GM23338 (cell line): ENCODE results near the gene CDC14B. TPM values are rescaled to one million over a fixed set of nuclear protein-coding genes. Genes with fewer than 3 reads are reported as not detected.

Experiments
- ATAC-seq: fragments of 200-7000 bp; cut with Tn5 transposase; 3 replicates; pipeline ENCODE4 v1.9.1; 2020
- DNase-seq: peaks from one replicate; pipeline ENCODE4 v3.0.0-alpha.2; 2015; ENCODE audit warnings: low spot score
- H2AFZ ChIP-seq: fragments of 200-600 bp; sonication (generic); 2 replicates; pipeline ENCODE4 v1.8.0; 2016; ENCODE audit warnings: antibody characterized with exemption, mild to moderate bottlenecking, moderate library complexity
- H3F3A ChIP-seq: fragments of 200-600 bp; sonication (generic); replicated peaks from 2 replicates; pipeline ENCODE4 v1.8.0; 2017; ENCODE audit warnings: antibody characterized with exemption, mixed run types, low read depth
- H3K27ac ChIP-seq: fragments of 200-600 bp; sonication (generic); 2 replicates; pipeline ENCODE4 v1.6.1; 2016; ENCODE audit warnings: low read depth
- H3K27me3 ChIP-seq: fragments of 200-600 bp; sonication (generic); 2 replicates; pipeline ENCODE4 v1.8.0; 2016; ENCODE audit warnings: mild to moderate bottlenecking, mixed run types, moderate library complexity; ENCODE audit not compliant: insufficient read depth
- H3K36me3 ChIP-seq: fragments of 200-600 bp; sonication (generic); 2 replicates; pipeline ENCODE4 v1.8.0; 2016; ENCODE audit warnings: mild to moderate bottlenecking; ENCODE audit not compliant: insufficient read depth
- H3K4me1 ChIP-seq: fragments of 200-600 bp; sonication (generic); 2 replicates; pipeline ENCODE4 v1.8.0; 2016; ENCODE audit warnings: mild to moderate bottlenecking, moderate library complexity; ENCODE audit not compliant: insufficient read depth
- H3K4me2 ChIP-seq: fragments of 200-600 bp; sonication (generic); 2 replicates; pipeline ENCODE4 v1.7.1; 2017; ENCODE audit warnings: mixed run types
- H3K4me3 ChIP-seq: fragments of 200-600 bp; sonication (generic); 2 replicates; pipeline ENCODE4 v1.6.1; 2016; ENCODE audit warnings: mixed run types
- H3K79me2 ChIP-seq: fragments of 200-600 bp; sonication (generic); replicated peaks from 2 replicates; pipeline ENCODE4 v1.8.0; 2017; ENCODE audit warnings: mild to moderate bottlenecking; ENCODE audit not compliant: insufficient read depth
- H3K9me2 ChIP-seq: fragments of 200-600 bp; sonication (generic); 2 replicates; pipeline ENCODE4 v1.8.0; 2017; ENCODE audit not compliant: insufficient read depth
- H4K20me1 ChIP-seq: fragments of 200-600 bp; sonication (generic); replicated peaks from 2 replicates; pipeline ENCODE4 v1.8.0; 2017; ENCODE audit warnings: mild to moderate bottlenecking; ENCODE audit not compliant: insufficient read depth
- H3K27ac Mint-ChIP-seq: 2 replicates; pipeline ENCODE4 v1.8.0; 2020; ENCODE audit warnings: inconsistent platforms, mild to moderate bottlenecking, moderate library complexity, mixed read lengths
- H3K27me3 Mint-ChIP-seq: 3 replicates; pipeline ENCODE4 v1.8.0; 2022; ENCODE audit warnings: low read depth, mild to moderate bottlenecking, moderate library complexity, mixed read lengths, inconsistent platforms; ENCODE audit not compliant: insufficient read depth, poor library complexity
- H3K36me3 Mint-ChIP-seq: 3 replicates; pipeline ENCODE4 v1.8.0; 2021; ENCODE audit warnings: low read depth, mild to moderate bottlenecking, inconsistent platforms, moderate library complexity, mixed read lengths
- H3K4me1 Mint-ChIP-seq: 3 replicates; pipeline ENCODE4 v1.8.0; 2020; ENCODE audit warnings: mild to moderate bottlenecking, inconsistent platforms, mixed read lengths
- H3K4me3 Mint-ChIP-seq: 3 replicates; pipeline ENCODE4 v1.8.0; 2021; ENCODE audit warnings: moderate library complexity, mild to moderate bottlenecking, inconsistent platforms, mixed read lengths
- H3K9me3 Mint-ChIP-seq: 3 replicates; pipeline ENCODE4 v1.8.0; 2020; ENCODE audit warnings: moderate library complexity, mild to moderate bottlenecking, inconsistent platforms, mixed read lengths
- CREB1 ChIP-seq: fragments of 250-450 bp; sonication (Bioruptor Pico); IDR thresholded peaks from 2 replicates; pipeline ENCODE4 v1.5.0; 2020; ENCODE audit warnings: low read depth, mild to moderate bottlenecking, moderate library complexity
- EZH2 ChIP-seq: fragments of 200-600 bp; sonication (generic); IDR thresholded peaks from one replicate; pipeline ENCODE4 v1.8.0; 2017; ENCODE audit warnings: antibody characterized with exemption, mild to moderate bottlenecking, low read depth; ENCODE audit not compliant: unreplicated experiment
- EZH2phosphoT487 ChIP-seq: fragments of 200-600 bp; sonication (generic); IDR thresholded peaks from one replicate; pipeline ENCODE4 v1.8.1; 2018; ENCODE audit warnings: antibody characterized with exemption; ENCODE audit not compliant: unreplicated experiment
- JUNB ChIP-seq: IDR thresholded peaks from one replicate; pipeline ENCODE4 v1.6.1; 2016; ENCODE audit warnings: antibody characterized with exemption; ENCODE audit not compliant: unreplicated experiment
- NANOG ChIP-seq: IDR thresholded peaks from 2 replicates; pipeline ENCODE4 v1.6.1; 2016; ENCODE audit warnings: antibody characterized with exemption, borderline replicate concordance
- POLR2AphosphoS5 ChIP-seq: IDR thresholded peaks from 2 replicates; pipeline ENCODE4 v1.6.1; 2016; ENCODE audit warnings: antibody characterized with exemption, low read depth
- ZNF331 ChIP-seq: fragments of 250-450 bp; sonication (Bioruptor Pico); IDR thresholded peaks from 2 replicates; pipeline ENCODE4 v1.5.0; 2020; ENCODE audit warnings: low read depth, mild to moderate bottlenecking, moderate library complexity
- polyA plus RNA-seq: library from polyadenylated mRNA; unstranded; fragments of >200 nt; fragmentation: Nextera tagmentation; extraction: Ambion mirVana; gene quantifications from 2 replicates; pipeline ENCODE4 v1.2.1, GENCODE V29; 2016
- total RNA-seq: library from RNA; depleted of rRNA; stranded (reverse); fragments of >200 nt; shearing (Covaris generic); gene quantifications from 2 replicates; pipeline ENCODE4 v1.2.3, GENCODE V29; 2014
- TF ChIP-seq, protein P1 (sequence below), 2 experiments: fragments of 200-600 bp in 1 of 2; sonication (generic) in 1 of 2; conservative IDR thresholded peaks; 2 replicates each; pipeline versions ENCODE4 v1.5.1 to v1.6.1; 2016 to 2017; ENCODE audit warnings: antibody characterized with exemption in 2 of 2, low read depth in 2 of 2, mild to moderate bottlenecking in 2 of 2, moderate library complexity in 1 of 2
- TF ChIP-seq, protein P2 (sequence below): IDR thresholded peaks from 2 replicates; pipeline ENCODE4 v1.6.1; 2016; ENCODE audit warnings: antibody characterized with exemption
- TF ChIP-seq, protein P3 (sequence below): IDR thresholded peaks from one replicate; pipeline ENCODE4 v1.6.1; 2018; ENCODE audit warnings: antibody characterized with exemption; ENCODE audit not compliant: unreplicated experiment

CDC14B gene
- total and polyA plus RNA-seq, 2 experiments from 2014 or later, result 12.2 to 52.1 TPM

DNA sequence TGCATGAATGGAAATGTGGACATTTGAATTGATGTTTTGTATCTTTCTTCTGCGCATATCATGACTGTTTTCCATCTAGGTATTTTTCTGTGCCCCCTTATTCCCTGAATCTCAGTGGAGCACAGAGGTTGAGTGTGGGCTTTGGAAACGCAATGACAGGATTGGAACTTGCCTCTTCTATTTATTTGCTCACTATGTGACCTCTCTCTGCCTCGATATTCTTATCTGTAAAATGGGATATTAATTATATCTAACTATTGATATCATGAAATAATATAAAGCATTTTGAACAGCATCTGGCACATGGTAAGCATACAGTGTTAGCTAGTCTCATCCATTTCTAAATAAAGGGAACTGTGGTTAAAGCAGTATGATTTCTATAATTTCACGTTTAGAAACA, 143.6 kb downstream of the CDC14B start:
- no peak overlapping the region for H2AFZ ChIP-seq
- no peak overlapping the region for H3K27ac Mint-ChIP-seq
- no peaks in the 10 kb centered on the region for H3K4me1 ChIP-seq
- H3K27me3 Mint-ChIP-seq, result no peaks in the 10 kb centered on the region
- no peaks in the 10 kb centered on the region for H3K9me2 ChIP-seq
- no peaks in the 10 kb centered on the region for H3K9me3 Mint-ChIP-seq
- peaks cover 4% of the 10 kb centered on the region; the same call in 1 of the 3 replicates for H3K36me3 Mint-ChIP-seq
- H3K27me3 ChIP-seq, result no peaks in the 10 kb centered on the region
- peaks cover 8% of the 10 kb centered on the region; the same call in 1 of the 2 replicates for H3K36me3 ChIP-seq
- H4K20me1 ChIP-seq, result no peaks in the 10 kb centered on the region
- no peaks in the 10 kb centered on the region for H3K79me2 ChIP-seq
- H3K4me2 ChIP-seq, result no peak overlapping the region
- no peaks in the 10 kb centered on the region for H3K4me1 Mint-ChIP-seq
- H3F3A ChIP-seq, result no peaks in the 10 kb centered on the region
- H3K27ac ChIP-seq, result no peak overlapping the region
- H3K4me3 Mint-ChIP-seq, result no peak overlapping the region
- TF ChIP-seq, protein P1, sequence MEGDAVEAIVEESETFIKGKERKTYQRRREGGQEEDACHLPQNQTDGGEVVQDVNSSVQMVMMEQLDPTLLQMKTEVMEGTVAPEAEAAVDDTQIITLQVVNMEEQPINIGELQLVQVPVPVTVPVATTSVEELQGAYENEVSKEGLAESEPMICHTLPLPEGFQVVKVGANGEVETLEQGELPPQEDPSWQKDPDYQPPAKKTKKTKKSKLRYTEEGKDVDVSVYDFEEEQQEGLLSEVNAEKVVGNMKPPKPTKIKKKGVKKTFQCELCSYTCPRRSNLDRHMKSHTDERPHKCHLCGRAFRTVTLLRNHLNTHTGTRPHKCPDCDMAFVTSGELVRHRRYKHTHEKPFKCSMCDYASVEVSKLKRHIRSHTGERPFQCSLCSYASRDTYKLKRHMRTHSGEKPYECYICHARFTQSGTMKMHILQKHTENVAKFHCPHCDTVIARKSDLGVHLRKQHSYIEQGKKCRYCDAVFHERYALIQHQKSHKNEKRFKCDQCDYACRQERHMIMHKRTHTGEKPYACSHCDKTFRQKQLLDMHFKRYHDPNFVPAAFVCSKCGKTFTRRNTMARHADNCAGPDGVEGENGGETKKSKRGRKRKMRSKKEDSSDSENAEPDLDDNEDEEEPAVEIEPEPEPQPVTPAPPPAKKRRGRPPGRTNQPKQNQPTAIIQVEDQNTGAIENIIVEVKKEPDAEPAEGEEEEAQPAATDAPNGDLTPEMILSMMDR (conservative IDR thresholded peaks at IDR 0.05; ENCODE audit: low read depth in 2 of 2), result no peak
- no peak for DNase-seq
- ATAC-seq, result no peak
- H3K4me3 ChIP-seq, result no peak overlapping the region

DNA sequence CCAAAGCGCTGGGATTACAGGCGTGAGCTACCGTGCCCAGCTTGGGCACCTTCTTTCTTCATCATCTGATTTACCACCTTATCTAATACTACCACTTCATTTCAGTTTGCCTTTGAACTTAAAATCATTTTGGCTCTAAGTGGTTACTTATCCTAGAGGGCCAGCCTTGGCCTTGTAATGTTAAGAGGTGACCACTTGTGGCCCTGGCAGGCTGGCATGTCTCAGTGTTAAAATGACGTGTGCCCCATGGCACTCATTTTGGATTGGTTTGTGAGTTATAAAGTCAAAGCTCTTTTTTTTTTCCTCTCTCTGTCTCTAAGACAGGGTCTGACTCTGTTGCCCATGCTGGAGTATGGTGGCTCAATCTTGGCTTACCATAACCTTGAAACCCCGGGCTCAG, 151.9 kb downstream of the CDC14B start:
- peaks cover 8% of the 10 kb centered on the region; the same call in 2 of the 3 replicates for H3K4me1 Mint-ChIP-seq
- H3K9me3 Mint-ChIP-seq, result no peaks in the 10 kb centered on the region
- ATAC-seq (no peak), DNase-seq (no peak)
- H4K20me1 ChIP-seq, result no peaks in the 10 kb centered on the region
- peaks cover 5% of the 10 kb centered on the region for H3K36me3 ChIP-seq
- H3K4me3 ChIP-seq, result no peak overlapping the region
- H3K27ac Mint-ChIP-seq, result no peak overlapping the region
- H3F3A ChIP-seq, result no peaks in the 10 kb centered on the region
- H3K9me2 ChIP-seq, result no peaks in the 10 kb centered on the region
- no peak overlapping the region for H3K4me2 ChIP-seq
- H3K27me3 ChIP-seq, result no peaks in the 10 kb centered on the region
- H3K4me1 ChIP-seq, result peaks cover under 1% of the 10 kb centered on the region; the same call in 1 of the 2 replicates
- no peak overlapping the region for H2AFZ ChIP-seq
- peaks cover 16% of the 10 kb centered on the region; the same call in 2 of the 3 replicates for H3K36me3 Mint-ChIP-seq
- H3K27me3 Mint-ChIP-seq, result no peaks in the 10 kb centered on the region
- H3K27ac ChIP-seq, result no peak overlapping the region
- no peaks in the 10 kb centered on the region for H3K79me2 ChIP-seq
- H3K4me3 Mint-ChIP-seq, result no peak overlapping the region
- no peak for TF ChIP-seq POLR2AphosphoS5
- no peak for TF ChIP-seq NANOG
- no peak for TF ChIP-seq ZNF331 (CRISPR knock-in tag)
- TF ChIP-seq, protein P2, sequence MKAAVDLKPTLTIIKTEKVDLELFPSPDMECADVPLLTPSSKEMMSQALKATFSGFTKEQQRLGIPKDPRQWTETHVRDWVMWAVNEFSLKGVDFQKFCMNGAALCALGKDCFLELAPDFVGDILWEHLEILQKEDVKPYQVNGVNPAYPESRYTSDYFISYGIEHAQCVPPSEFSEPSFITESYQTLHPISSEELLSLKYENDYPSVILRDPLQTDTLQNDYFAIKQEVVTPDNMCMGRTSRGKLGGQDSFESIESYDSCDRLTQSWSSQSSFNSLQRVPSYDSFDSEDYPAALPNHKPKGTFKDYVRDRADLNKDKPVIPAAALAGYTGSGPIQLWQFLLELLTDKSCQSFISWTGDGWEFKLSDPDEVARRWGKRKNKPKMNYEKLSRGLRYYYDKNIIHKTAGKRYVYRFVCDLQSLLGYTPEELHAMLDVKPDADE, result no peak
- no peak for TF ChIP-seq JUNB
- TF ChIP-seq CREB1 (CRISPR knock-in tag), result no peak
- TF ChIP-seq, protein P1 (conservative IDR thresholded peaks at IDR 0.05; ENCODE audit: low read depth in 2 of 2), result no peak
- no peak for TF ChIP-seq EZH2
- TF ChIP-seq, protein P3, sequence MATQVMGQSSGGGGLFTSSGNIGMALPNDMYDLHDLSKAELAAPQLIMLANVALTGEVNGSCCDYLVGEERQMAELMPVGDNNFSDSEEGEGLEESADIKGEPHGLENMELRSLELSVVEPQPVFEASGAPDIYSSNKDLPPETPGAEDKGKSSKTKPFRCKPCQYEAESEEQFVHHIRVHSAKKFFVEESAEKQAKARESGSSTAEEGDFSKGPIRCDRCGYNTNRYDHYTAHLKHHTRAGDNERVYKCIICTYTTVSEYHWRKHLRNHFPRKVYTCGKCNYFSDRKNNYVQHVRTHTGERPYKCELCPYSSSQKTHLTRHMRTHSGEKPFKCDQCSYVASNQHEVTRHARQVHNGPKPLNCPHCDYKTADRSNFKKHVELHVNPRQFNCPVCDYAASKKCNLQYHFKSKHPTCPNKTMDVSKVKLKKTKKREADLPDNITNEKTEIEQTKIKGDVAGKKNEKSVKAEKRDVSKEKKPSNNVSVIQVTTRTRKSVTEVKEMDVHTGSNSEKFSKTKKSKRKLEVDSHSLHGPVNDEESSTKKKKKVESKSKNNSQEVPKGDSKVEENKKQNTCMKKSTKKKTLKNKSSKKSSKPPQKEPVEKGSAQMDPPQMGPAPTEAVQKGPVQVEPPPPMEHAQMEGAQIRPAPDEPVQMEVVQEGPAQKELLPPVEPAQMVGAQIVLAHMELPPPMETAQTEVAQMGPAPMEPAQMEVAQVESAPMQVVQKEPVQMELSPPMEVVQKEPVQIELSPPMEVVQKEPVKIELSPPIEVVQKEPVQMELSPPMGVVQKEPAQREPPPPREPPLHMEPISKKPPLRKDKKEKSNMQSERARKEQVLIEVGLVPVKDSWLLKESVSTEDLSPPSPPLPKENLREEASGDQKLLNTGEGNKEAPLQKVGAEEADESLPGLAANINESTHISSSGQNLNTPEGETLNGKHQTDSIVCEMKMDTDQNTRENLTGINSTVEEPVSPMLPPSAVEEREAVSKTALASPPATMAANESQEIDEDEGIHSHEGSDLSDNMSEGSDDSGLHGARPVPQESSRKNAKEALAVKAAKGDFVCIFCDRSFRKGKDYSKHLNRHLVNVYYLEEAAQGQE, result no peak
- no peak for TF ChIP-seq EZH2phosphoT487
